H1 (cell line): ENCODE measurements around the gene RHOH. TPM values are rescaled to one million over a fixed set of nuclear protein-coding genes. Genes with fewer than 3 reads are reported as not detected.

Experiments
- CTCF ChIA-PET: fragments of 300-600 bp; sonication (Branson Sonifier 250); formaldehyde crosslinking; loops from one replicate; lab custom pipeline; 2021; ENCODE audit not compliant: partially characterized antibody; lab: Charles Lee
- POLR2A ChIA-PET: fragments of 300-600 bp; sonication (Branson Sonifier 250); formaldehyde crosslinking; loops from one replicate; lab custom pipeline; 2021; ENCODE audit warnings: inconsistent platforms; ENCODE audit not compliant: partially characterized antibody; lab: Charles Lee
- DNase-seq, 2 experiments: peaks; one replicate each; pipeline versions ENCODE4 v3.0.0 to v3.0.0-alpha.2; 2010 to 2022; ENCODE audit warnings: low spot score in 2 of 2, low read depth in 1 of 2, mixed read lengths in 1 of 2
- FAIRE-seq: peaks from 2 replicates; lab custom pipeline; 2011; peaks lifted over from hg19 to GRCh38; lab: Jason Lieb, UNC
- H2AFZ ChIP-seq: 2 replicates; pipeline ENCODE4 v1.8.1; 2012; ENCODE audit warnings: low read length, inconsistent platforms
- H2AK5ac ChIP-seq: 2 replicates; pipeline ENCODE4 v1.6.1; 2013; ENCODE audit warnings: low read depth, low read length
- H2BK120ac ChIP-seq: replicated peaks from 2 replicates; pipeline ENCODE3; 2013; ENCODE audit warnings: low read depth, low read length, inconsistent platforms
- H2BK12ac ChIP-seq: 2 replicates; pipeline ENCODE4 v1.6.1; 2013; ENCODE audit warnings: low read depth, low read length
- H2BK15ac ChIP-seq: 2 replicates; pipeline ENCODE4 v1.6.1; 2013; ENCODE audit warnings: low read length
- H2BK20ac ChIP-seq: 2 replicates; pipeline ENCODE4 v1.6.1; 2013; ENCODE audit warnings: low read length
- H2BK5ac ChIP-seq: 2 replicates; pipeline ENCODE4 v1.6.1; 2013; ENCODE audit warnings: low read depth, low read length
- H3K14ac ChIP-seq: 2 replicates; pipeline ENCODE4 v1.6.1; 2013; ENCODE audit warnings: inconsistent platforms; ENCODE audit not compliant: insufficient read length
- H3K18ac ChIP-seq: 2 replicates; pipeline ENCODE4 v1.6.1; 2013; ENCODE audit warnings: low read length; ENCODE audit errors: extremely low read depth
- H3K23ac ChIP-seq: 2 replicates; pipeline ENCODE4 v1.6.1; 2013; ENCODE audit warnings: inconsistent platforms; ENCODE audit not compliant: insufficient read length
- H3K23me2 ChIP-seq: 2 replicates; pipeline ENCODE4 v1.6.1; 2013; ENCODE audit warnings: low read depth, low read length
- H3K27ac ChIP-seq: 2 replicates; pipeline ENCODE4 v1.6.1; 2011; ENCODE audit warnings: low read depth, low read length, inconsistent platforms
- H3K27me3 ChIP-seq, 4 experiments: replicated peaks in 1 of 4; 1 replicate in 1 of 4; 2 replicates in 3 of 4; pipeline versions ENCODE4 v1.6.1 to v1.8.1; 2011 to 2013; ENCODE audit warnings: low read length in 3 of 4, mild to moderate bottlenecking in 3 of 4, inconsistent platforms in 2 of 4, mixed read lengths in 2 of 4, moderate library complexity in 1 of 4; ENCODE audit not compliant: control insufficient read depth in 3 of 4, insufficient read depth in 3 of 4; ENCODE audit errors: extremely low read depth in 1 of 4
- H3K36me3 ChIP-seq, 4 experiments: 2 replicates each; pipeline versions ENCODE4 v1.6.1 to v1.8.1; 2011 to 2013; ENCODE audit warnings: mild to moderate bottlenecking in 4 of 4, low read length in 3 of 4, moderate library complexity in 2 of 4, control low read depth in 1 of 4, inconsistent platforms in 1 of 4; ENCODE audit not compliant: insufficient read depth in 4 of 4, control insufficient read depth in 2 of 4
- H3K4ac ChIP-seq: replicated peaks from 2 replicates; pipeline ENCODE3; 2013; ENCODE audit warnings: low read length, low read depth, mixed read lengths, inconsistent platforms; ENCODE audit not compliant: insufficient read length
- H3K4me1 ChIP-seq, 4 experiments: replicated peaks in 1 of 4; 1 replicate in 1 of 4; 2 replicates in 3 of 4; pipeline versions ENCODE4 v1.6.1 to v1.8.1; 2011 to 2013; ENCODE audit warnings: low read length in 3 of 4, inconsistent platforms in 2 of 4, mixed read lengths in 1 of 4; ENCODE audit not compliant: insufficient read depth in 4 of 4, control insufficient read depth in 3 of 4
- H3K4me2 ChIP-seq, 2 experiments: 2 replicates each; pipeline versions ENCODE4 v1.6.1 to v1.8.1; 2011 to 2013; ENCODE audit warnings: low read depth in 2 of 2, low read length in 2 of 2, control low read depth in 1 of 2, inconsistent platforms in 1 of 2, mild to moderate bottlenecking in 1 of 2; ENCODE audit not compliant: insufficient read depth in 1 of 2
- H3K4me3 ChIP-seq, 4 experiments: fragments of 200-600, 300-600 bp in 1 of 4; sonication (generic), shearing (Covaris generic), sonication (Bioruptor Twin) in 1 of 4; 2 replicates each; pipeline versions ENCODE4 v1.5.1 to v1.8.1; 2011 to 2016; ENCODE audit warnings: low read length in 4 of 4, low read depth in 3 of 4, control low read depth in 2 of 4, inconsistent platforms in 2 of 4, mild to moderate bottlenecking in 2 of 4, mixed read lengths in 1 of 4, moderate library complexity in 1 of 4; ENCODE audit not compliant: insufficient read depth in 2 of 4; ENCODE audit errors: extremely low read depth in 1 of 4
- H3K56ac ChIP-seq: replicated peaks from 2 replicates; pipeline ENCODE3; 2013; ENCODE audit warnings: low read depth, mild to moderate bottlenecking, mixed read lengths, low read length, inconsistent platforms; ENCODE audit not compliant: insufficient read length
- H3K79me1 ChIP-seq: 2 replicates; pipeline ENCODE4 v1.6.1; 2013; ENCODE audit warnings: low read depth, low read length, control low read depth
- H3K79me2 ChIP-seq, 2 experiments: 2 replicates each; pipeline versions ENCODE4 v1.6.1 to v1.8.1; 2012 to 2013; ENCODE audit warnings: low read length in 2 of 2, mild to moderate bottlenecking in 2 of 2, inconsistent platforms in 1 of 2; ENCODE audit not compliant: insufficient read depth in 2 of 2, control insufficient read depth in 1 of 2
- H3K9ac ChIP-seq, 4 experiments: replicated peaks in 1 of 4; 1 replicate in 1 of 4; 2 replicates in 3 of 4; pipeline versions ENCODE4 v1.6.1 to v1.8.1; 2011 to 2013; ENCODE audit warnings: low read depth in 3 of 4, low read length in 3 of 4, control low read depth in 2 of 4, mild to moderate bottlenecking in 2 of 4, moderate library complexity in 2 of 4, inconsistent platforms in 1 of 4; ENCODE audit errors: extremely low read depth in 1 of 4
- H3K9me3 ChIP-seq, 2 experiments: 2 replicates each; pipeline versions ENCODE4 v1.6.1 to v1.8.1; 2012 to 2013; ENCODE audit warnings: mild to moderate bottlenecking in 2 of 2, moderate library complexity in 2 of 2, control low read depth in 1 of 2, inconsistent platforms in 1 of 2, low read depth in 1 of 2, low read length in 1 of 2, mixed read lengths in 1 of 2; ENCODE audit not compliant: insufficient read depth in 2 of 2
- H4K20me1 ChIP-seq, 2 experiments: replicated peaks in 1 of 2; 2 replicates each; pipeline versions ENCODE3 to v1.8.1; 2011 to 2013; ENCODE audit warnings: inconsistent platforms in 2 of 2, low read length in 2 of 2, mild to moderate bottlenecking in 1 of 2; ENCODE audit not compliant: insufficient read depth in 2 of 2, control insufficient read depth in 1 of 2
- H4K5ac ChIP-seq: 2 replicates; pipeline ENCODE4 v1.6.1; 2013; ENCODE audit warnings: low read length, low read depth, mixed read lengths, inconsistent platforms; ENCODE audit not compliant: insufficient read length
- H4K8ac ChIP-seq: 2 replicates; pipeline ENCODE4 v1.8.0; 2013; ENCODE audit warnings: mild to moderate bottlenecking, moderate library complexity, low read length, inconsistent platforms; ENCODE audit not compliant: insufficient read depth; ENCODE audit errors: extremely low read depth
- H4K91ac ChIP-seq: replicated peaks from 2 replicates; pipeline ENCODE3; 2013; ENCODE audit warnings: low read length, mixed read lengths, inconsistent platforms; ENCODE audit not compliant: insufficient read length
- CHD1 ChIP-seq: IDR thresholded peaks from 2 replicates; pipeline ENCODE4 v1.6.1; 2012; ENCODE audit warnings: low read depth, low read length, improper control_type of control experiment
- RNF2 ChIP-seq: fragments of 200-900, 300-1000 bp; sonication (generic); IDR thresholded peaks from 2 replicates; pipeline ENCODE4 v1.7.1; 2016; ENCODE audit warnings: borderline replicate concordance, low read depth, mild to moderate bottlenecking, antibody characterized with exemption, low read length; ENCODE audit not compliant: poor library complexity, severe bottlenecking; ENCODE audit errors: missing control alignments
- USF2 ChIP-seq: IDR thresholded peaks from 2 replicates; pipeline ENCODE4 v1.6.1; 2011; ENCODE audit warnings: low read length, improper control_type of control experiment
- WGBS, 2 experiments: shearing (Covaris generic) in 1 of 2; methylation state at CpG; one replicate each; pipeline versions ENCODE4 v1.1.6 to v1.1.7; 2013 to 2015; ENCODE audit warnings: low lambda C conversion rate in 2 of 2, mixed read lengths in 2 of 2, inconsistent platforms in 1 of 2, low coverage in 1 of 2, missing lambda C conversion rate in 1 of 2; ENCODE audit not compliant: insufficient replicate concordance in 2 of 2, insufficient coverage in 1 of 2, insufficient read length in 1 of 2; ENCODE audit errors: extremely low coverage in 1 of 2, missing lambda C conversion rate in 1 of 2; 5-methylcytosine and 5-hydroxymethylcytosine counted together
- polyA plus RNA-seq, 7 experiments: library from polyadenylated mRNA; depleted of rRNA in 3 of 7; stranded (reverse) in 5 of 7; unstranded in 2 of 7; fragments of >200 nt in 5 of 7; fragments of 200-250 nt in 2 of 7; gene quantifications; 1 replicate in 5 of 7; 2 replicates in 1 of 7; 4 replicates in 1 of 7; pipeline versions ENCODE4 v1.2.1 to v1.2.3, GENCODE V29; 2011 to 2013; ENCODE audit warnings: missing spikeins in 2 of 7, mixed read lengths in 2 of 7
- total RNA-seq: library from RNA; stranded (reverse); fragmentation: NEBNext Ultra II Directional; extraction: Animal tissue kit (Norgen Biotek cat#: 25700); gene quantifications from 2 replicates; pipeline ENCODE4 v1.2.1, GENCODE V29; 2021

Gene RHOH
- total and polyA plus RNA-seq, 2 of the 8 experiments (the other 6 are each of a cell fraction or from before 2014, with no cell fraction given): 5.9 to 6.9 TPM

- no peak overlapping the region for H3K4ac ChIP-seq
- FAIRE-seq (no peak), DNase-seq (peak in 1 of 2 experiments; percentile 43)
- H2BK5ac ChIP-seq: no peak overlapping the region
- 74% methylated on average over 5 of the region's 5 CpGs; no CpG with 5 or more reads in 1 of the 2 experiments for WGBS, 2 experiments
- no peak overlapping the region; the same call in 1 of the 2 replicates for H2BK12ac ChIP-seq
- H2AFZ ChIP-seq: no peak overlapping the region; the same call in 1 of the 2 replicates
- H3K79me2 ChIP-seq: no peaks in the 10 kb centered on the region
- no peak overlapping the region for H2BK20ac ChIP-seq
- H2BK15ac ChIP-seq: no peak overlapping the region
- H4K91ac ChIP-seq: no peak overlapping the region
- no peaks in the 10 kb centered on the region for H3K23me2 ChIP-seq
- no peak overlapping the region for H4K5ac ChIP-seq
- no peak overlapping the region for H3K14ac ChIP-seq
- POLR2A ChIA-PET: interaction anchor here (0.7 kb wide), 1 partner anchor 15 kb away, joined by 3 read pairs; no protein-coding TSS in a partner anchor
- no peak overlapping the region for H3K4me2 ChIP-seq
- H3K56ac ChIP-seq: no peak overlapping the region
- no peak overlapping the region for H3K18ac ChIP-seq
- H3K4me1 ChIP-seq: peaks cover 0 to 6% (median 5%) of the 10 kb centered on the region in 4 experiments; a peak in 6 of 7 replicates
- H4K8ac ChIP-seq: no peak overlapping the region
- H3K27me3 ChIP-seq: no peaks in the 10 kb centered on the region
- CTCF ChIA-PET: interaction anchor here (0.9 kb wide), 1 partner anchor 21 kb away, joined by 3 read pairs; no protein-coding TSS in a partner anchor
- no peak overlapping the region for H2BK120ac ChIP-seq
- no peaks in the 10 kb centered on the region for H3K79me1 ChIP-seq
- no peak for TF ChIP-seq USF2
- TF ChIP-seq RNF2: no peak
- TF ChIP-seq CHD1: no peak
- H3K9ac ChIP-seq: no peak overlapping the region
- H3K23ac ChIP-seq: no peak overlapping the region
- H2AK5ac ChIP-seq: no peak overlapping the region
- no peak overlapping the region for H3K27ac ChIP-seq
- no peaks in the 10 kb centered on the region for H3K9me3 ChIP-seq
- H4K20me1 ChIP-seq: no peaks in the 10 kb centered on the region
- H3K36me3 ChIP-seq: no peaks in the 10 kb centered on the region
- H3K4me3 ChIP-seq: no peak overlapping the region
Observed at GRCh38 chr4:40185830-40186664, 10.8 kb upstream of the RHOH start.
